IgD-negative memory B cell (primary cell): ENCODE data around the gene SH2D2A. TPM values are rescaled to one million over a fixed set of nuclear protein-coding genes. Genes with fewer than 3 reads are reported as not detected.

Experiments
- H3K27ac Mint-ChIP-seq, 3 donors: one replicate each; pipeline ENCODE4 v1.8.0; 2020 to 2022; ENCODE audit warnings: mild to moderate bottlenecking in 3 of 3, mixed read lengths in 3 of 3, moderate library complexity in 1 of 3
- H3K27me3 Mint-ChIP-seq: one replicate; pipeline ENCODE4 v1.8.0; 2021; ENCODE audit warnings: mixed read lengths
- H3K36me3 Mint-ChIP-seq: one replicate; pipeline ENCODE4 v1.8.0; 2020; ENCODE audit warnings: mild to moderate bottlenecking, mixed read lengths
- H3K4me1 Mint-ChIP-seq, 3 donors: one replicate each; pipeline ENCODE4 v1.8.0; 2020 to 2022; ENCODE audit warnings: mixed read lengths in 3 of 3, mild to moderate bottlenecking in 1 of 3
- H3K4me3 Mint-ChIP-seq, 4 donors: one replicate each; pipeline ENCODE4 v1.8.0; 2020 to 2022; ENCODE audit warnings: mild to moderate bottlenecking in 4 of 4, mixed read lengths in 4 of 4, moderate library complexity in 3 of 4
- H3K9me3 Mint-ChIP-seq, 3 donors: one replicate each; pipeline ENCODE4 v1.8.0; 2020 to 2021; ENCODE audit warnings: mixed read lengths in 3 of 3, mild to moderate bottlenecking in 1 of 3
- polyA plus RNA-seq: library from polyadenylated mRNA; unstranded; fragments of 300-500 nt; fragmentation: Illumina TruSeq; gene quantifications from one replicate; pipeline ENCODE4 v1.2.3, GENCODE V29; 2021

Gene SH2D2A
- polyA plus RNA-seq, 1 donor from 2014 or later, result 2.1 TPM

- peaks cover 0 to 4% (median 1%) of the 10 kb centered on the region in 3 donors for H3K4me1 Mint-ChIP-seq
- no peaks in the 10 kb centered on the region for H3K9me3 Mint-ChIP-seq
- H3K27ac Mint-ChIP-seq, result peak overlapping the region in 1 of 3 donors; percentile 33
- peaks cover 3% of the 10 kb centered on the region for H3K36me3 Mint-ChIP-seq
- H3K4me3 Mint-ChIP-seq, result no peak overlapping the region
- no peaks in the 10 kb centered on the region for H3K27me3 Mint-ChIP-seq
Observed at GRCh38 chr1:156806512-156807440, 9.9 kb downstream of the SH2D2A start.

- H3K27me3 Mint-ChIP-seq, result no peaks in the 10 kb centered on the region
- H3K4me1 Mint-ChIP-seq, result peaks cover 0 to 4% (median 3%) of the 10 kb centered on the region in 3 donors
- H3K27ac Mint-ChIP-seq, result no peak overlapping the region
- H3K36me3 Mint-ChIP-seq, result peaks cover 6% of the 10 kb centered on the region
- no peaks in the 10 kb centered on the region for H3K9me3 Mint-ChIP-seq
- H3K4me3 Mint-ChIP-seq, result no peak overlapping the region
Observed at GRCh38 chr1:156805766-156806511, 10.7 kb downstream of the SH2D2A start.

GRCh38 chr1:156804572-156805243 is 11.9 kb downstream of the SH2D2A start:
- H3K27ac Mint-ChIP-seq, result peak overlapping the region in 1 of 3 donors; percentile 18
- H3K9me3 Mint-ChIP-seq, result no peaks in the 10 kb centered on the region
- H3K36me3 Mint-ChIP-seq, result peaks cover 6% of the 10 kb centered on the region
- no peaks in the 10 kb centered on the region for H3K27me3 Mint-ChIP-seq
- peaks cover 0 to 4% (median 3%) of the 10 kb centered on the region in 3 donors for H3K4me1 Mint-ChIP-seq
- no peak overlapping the region for H3K4me3 Mint-ChIP-seq

- Mint-ChIP-seq H3K36me3 (peaks cover 6% of the 10 kb centered on the region), H3K27me3 (no peaks in the 10 kb centered on the region), H3K4me3 (no peak overlapping the region), H3K4me1 (peaks cover 0 to 4% (median 3%) of the 10 kb centered on the region in 3 donors), H3K9me3 (no peaks in the 10 kb centered on the region), H3K27ac (peak overlapping the region in 1 of 3 donors; percentile 18)
Observed at GRCh38 chr1:156804026-156804425, 12.6 kb downstream of the SH2D2A start.

GRCh38 chr1:156803086-156803851 is 13.4 kb downstream of the SH2D2A start:
- Mint-ChIP-seq H3K36me3 (peaks cover 6% of the 10 kb centered on the region), H3K4me3 (no peak overlapping the region), H3K27ac (peak overlapping the region in 1 of 3 donors; percentile 34), H3K9me3 (no peaks in the 10 kb centered on the region), H3K27me3 (no peaks in the 10 kb centered on the region), H3K4me1 (peaks cover 0 to 4% (median 3%) of the 10 kb centered on the region in 3 donors)

- Mint-ChIP-seq H3K4me3 (no peak overlapping the region), H3K36me3 (peaks cover 6% of the 10 kb centered on the region), H3K27me3 (no peaks in the 10 kb centered on the region), H3K4me1 (peaks cover 0 to 2% (median 1%) of the 10 kb centered on the region in 3 donors), H3K9me3 (no peaks in the 10 kb centered on the region), H3K27ac (peak overlapping the region in 1 of 3 donors; percentile 32)
Observed at GRCh38 chr1:156802421-156802935, 14.2 kb downstream of the SH2D2A start.

GRCh38 chr1:156801409-156802121 is 15.1 kb downstream of the SH2D2A start:
- Mint-ChIP-seq H3K27ac (peak overlapping the region in 1 of 3 donors; percentile 41), H3K4me1 (peaks cover 0 to 2% (median 1%) of the 10 kb centered on the region in 3 donors), H3K36me3 (peaks cover 6% of the 10 kb centered on the region), H3K9me3 (no peaks in the 10 kb centered on the region), H3K27me3 (no peaks in the 10 kb centered on the region), H3K4me3 (no peak overlapping the region)

GRCh38 chr1:156797212-156797871 is 19.3 kb downstream of the SH2D2A start:
- H3K27ac Mint-ChIP-seq, result peak overlapping the region in 1 of 3 donors; percentile 84
- H3K4me3 Mint-ChIP-seq, result no peak overlapping the region
- H3K36me3 Mint-ChIP-seq, result peaks cover 8% of the 10 kb centered on the region
- H3K4me1 Mint-ChIP-seq, result peaks cover 0 to 10% (median 7%) of the 10 kb centered on the region in 3 donors
- H3K27me3 Mint-ChIP-seq, result no peaks in the 10 kb centered on the region
- no peaks in the 10 kb centered on the region for H3K9me3 Mint-ChIP-seq

GRCh38 chr1:156796340-156797097 is 20.1 kb downstream of the SH2D2A start:
- no peaks in the 10 kb centered on the region for H3K9me3 Mint-ChIP-seq
- no peak overlapping the region for H3K27ac Mint-ChIP-seq
- no peak overlapping the region for H3K4me3 Mint-ChIP-seq
- H3K4me1 Mint-ChIP-seq, result peaks cover 0 to 10% (median 7%) of the 10 kb centered on the region in 3 donors
- H3K36me3 Mint-ChIP-seq, result peaks cover 8% of the 10 kb centered on the region
- no peaks in the 10 kb centered on the region for H3K27me3 Mint-ChIP-seq

- Mint-ChIP-seq H3K4me3 (no peak overlapping the region), H3K4me1 (peaks cover 0 to 9% (median 7%) of the 10 kb centered on the region in 3 donors), H3K27me3 (no peaks in the 10 kb centered on the region), H3K36me3 (peaks cover 5% of the 10 kb centered on the region), H3K27ac (peak overlapping the region in 1 of 3 donors; percentile 76), H3K9me3 (no peaks in the 10 kb centered on the region)
Observed at GRCh38 chr1:156795787-156796186, 20.9 kb downstream of the SH2D2A start.

GRCh38 chr1:156795374-156795733 is 21.3 kb downstream of the SH2D2A start:
- Mint-ChIP-seq H3K27ac (no peak overlapping the region), H3K4me3 (no peak overlapping the region), H3K27me3 (no peaks in the 10 kb centered on the region), H3K4me1 (peaks cover 0 to 9% (median 7%) of the 10 kb centered on the region in 3 donors), H3K9me3 (no peaks in the 10 kb centered on the region), H3K36me3 (peaks cover 5% of the 10 kb centered on the region)

GRCh38 chr1:156794506-156795373 is 21.9 kb downstream of the SH2D2A start:
- no peak overlapping the region for H3K4me3 Mint-ChIP-seq
- no peaks in the 10 kb centered on the region for H3K9me3 Mint-ChIP-seq
- H3K27me3 Mint-ChIP-seq, result no peaks in the 10 kb centered on the region
- H3K4me1 Mint-ChIP-seq, result peaks cover 0 to 9% (median 7%) of the 10 kb centered on the region in 3 donors
- H3K27ac Mint-ChIP-seq, result no peak overlapping the region
- H3K36me3 Mint-ChIP-seq, result peaks cover 5% of the 10 kb centered on the region
